Cardiac fibroblast (primary cell): ENCODE data around the gene PLIN5.

Experiments
- DNase-seq, 2 donors: peaks; one replicate each; pipeline versions ENCODE4 v3.0.0 to v3.0.0-alpha.2; 2010; ENCODE audit warnings: low read depth in 2 of 2
- H3K4me3 ChIP-seq, 2 donors: replicated peaks in 1 of 2; 1 replicate in 1 of 2; 2 replicates in 1 of 2; pipeline ENCODE4 v1.5.1; 2011; ENCODE audit warnings: low read depth in 2 of 2, low read length in 2 of 2, mild to moderate bottlenecking in 2 of 2, moderate library complexity in 1 of 2
- CTCF ChIP-seq: IDR thresholded peaks from one replicate; pipeline ENCODE4 v1.5.1; 2011; ENCODE audit warnings: low read depth, mild to moderate bottlenecking, low read length, inconsistent platforms

Gene PLIN5

DNA sequence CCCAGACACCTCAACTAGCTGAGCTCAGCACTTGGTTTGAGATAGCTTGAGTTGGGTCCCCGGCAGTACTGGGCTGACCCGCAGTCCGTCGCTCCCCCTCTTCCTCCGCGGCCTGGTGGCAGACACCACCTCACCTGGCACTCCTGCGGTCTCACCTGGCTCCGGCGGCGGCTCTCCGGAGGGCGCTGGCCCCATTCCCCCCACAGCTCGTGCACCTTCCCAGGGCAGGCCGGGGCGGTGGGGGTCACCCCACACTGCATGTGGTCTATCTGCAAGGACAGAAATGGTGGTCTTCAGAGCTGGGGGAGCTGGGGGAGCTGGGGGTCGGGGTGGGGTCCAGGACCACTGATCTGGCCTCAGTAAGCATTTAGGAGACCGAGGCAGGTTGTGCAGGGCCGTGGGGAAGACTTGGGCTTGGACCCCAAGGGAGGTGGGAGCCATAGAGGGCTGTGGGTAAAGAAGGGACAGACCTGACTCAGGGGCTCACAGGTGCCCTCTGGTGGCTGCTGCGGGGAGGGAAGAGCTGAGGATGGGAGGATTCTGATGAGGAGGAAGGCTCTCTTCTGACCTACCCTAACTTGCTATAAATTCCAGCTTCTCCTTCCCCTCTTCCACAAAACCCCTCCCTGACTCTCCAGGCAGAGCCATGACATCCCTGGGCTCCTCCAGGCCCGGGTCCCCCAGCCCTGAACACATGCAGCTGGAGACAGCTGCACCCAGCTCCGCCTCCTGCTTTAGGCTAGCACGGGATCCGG is 10.0 kb downstream of the PLIN5 start:
- DNase-seq, result peak; percentile 54 to 55
- TF ChIP-seq CTCF, result peak; percentile 93
- no peak overlapping the region for H3K4me3 ChIP-seq

DNA sequence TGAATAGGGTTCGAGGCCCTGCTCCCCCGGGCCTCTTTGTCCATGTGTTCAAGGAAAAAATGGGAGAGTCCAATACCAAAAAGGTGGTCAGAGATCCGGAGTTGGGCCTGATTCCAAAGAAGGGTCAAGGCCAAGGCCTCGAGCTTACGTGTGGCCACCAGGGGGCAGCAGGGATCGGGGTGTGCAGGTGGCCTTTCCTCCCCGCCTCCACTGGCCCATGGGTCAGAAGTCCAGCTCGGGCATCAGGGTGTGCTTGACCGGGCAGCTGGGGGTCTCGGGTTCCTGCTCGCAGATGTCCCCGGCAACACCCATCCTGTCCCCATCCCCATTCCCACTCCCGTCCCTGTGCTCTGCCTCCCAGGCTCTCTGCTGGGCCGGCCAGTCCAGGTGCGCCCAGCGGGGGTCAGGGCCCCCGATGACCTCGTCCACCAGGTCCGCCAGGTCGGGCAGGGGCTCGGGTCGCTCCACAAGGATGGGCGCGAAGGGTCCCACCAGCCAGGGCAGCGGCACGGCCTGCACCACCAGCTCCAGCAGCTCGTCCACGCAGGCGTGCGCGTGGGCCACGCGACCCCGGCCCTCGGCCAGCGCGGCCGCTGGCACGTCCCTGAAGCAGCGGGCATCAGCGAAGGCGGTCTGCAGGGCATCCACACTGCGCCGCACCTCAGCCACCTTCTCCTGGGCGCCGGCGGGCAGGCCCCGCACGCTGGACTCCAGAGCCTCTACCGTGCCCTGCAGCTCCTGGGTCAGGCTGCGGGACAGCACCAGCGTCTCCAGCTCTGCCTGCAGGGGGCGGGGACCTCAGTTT is 11.5 kb downstream of the PLIN5 start:
- DNase-seq, result peak; percentile 54 to 57
- H3K4me3 ChIP-seq, result no peak overlapping the region
- peak; percentile 86 for TF ChIP-seq CTCF

DNA sequence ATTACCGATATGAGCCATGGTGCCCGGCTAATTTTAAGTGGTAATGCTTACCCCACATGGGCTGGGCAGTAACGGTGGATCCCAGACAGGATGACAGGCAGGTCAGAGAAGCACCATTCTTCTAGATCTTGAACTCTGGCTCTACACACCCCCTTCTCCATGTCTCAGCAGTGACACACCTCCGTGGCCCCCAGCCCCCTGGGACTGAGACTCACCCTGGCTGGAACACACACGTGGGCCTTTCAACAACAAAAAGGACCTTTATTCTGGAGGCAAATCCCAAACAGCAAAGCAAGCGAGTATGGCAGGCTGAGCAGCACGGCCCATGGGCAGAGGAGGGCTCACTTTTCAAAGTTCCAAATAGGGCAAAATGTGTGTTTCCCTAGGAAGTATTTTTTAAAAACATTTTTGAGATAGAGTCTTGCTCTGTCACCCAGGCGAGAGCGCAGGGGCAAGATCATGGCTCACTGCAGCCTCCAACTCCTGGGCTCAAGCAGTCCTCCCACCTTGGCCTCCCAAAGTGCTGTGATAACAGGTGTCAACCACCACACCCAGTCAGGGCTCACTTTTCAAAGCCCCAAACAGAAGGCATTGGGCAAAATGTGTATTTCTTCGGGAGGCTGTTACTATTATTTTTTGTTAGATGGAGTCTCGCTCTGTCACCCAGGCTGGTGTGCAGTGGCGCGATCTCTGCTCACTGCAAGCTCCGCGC is 12.6 kb downstream of the PLIN5 start:
- no peak for TF ChIP-seq CTCF
- no peak overlapping the region for H3K4me3 ChIP-seq
- peak in 1 of 2 donors; percentile 26 for DNase-seq

GRCh38 chr19:4521888-4522242 is 13.2 kb downstream of the PLIN5 start:
- H3K4me3 ChIP-seq, result no peak overlapping the region
- no peak for DNase-seq
- no peak for TF ChIP-seq CTCF

GRCh38 chr19:4521170-4521887 is 13.7 kb downstream of the PLIN5 start:
- H3K4me3 ChIP-seq, result no peak overlapping the region
- no peak for TF ChIP-seq CTCF
- DNase-seq, result peak; percentile 37 to 47

GRCh38 chr19:4519521-4520277 is 15.3 kb downstream of the PLIN5 start:
- TF ChIP-seq CTCF, result no peak
- no peak overlapping the region for H3K4me3 ChIP-seq
- peak in 1 of 2 donors; percentile 66 for DNase-seq
